ENCODE data around the gene CTDP1.
A peak's percentile ranks its signal among the peaks of the same experiment; 100 is the strongest.

The CTDP1 gene

DNA sequence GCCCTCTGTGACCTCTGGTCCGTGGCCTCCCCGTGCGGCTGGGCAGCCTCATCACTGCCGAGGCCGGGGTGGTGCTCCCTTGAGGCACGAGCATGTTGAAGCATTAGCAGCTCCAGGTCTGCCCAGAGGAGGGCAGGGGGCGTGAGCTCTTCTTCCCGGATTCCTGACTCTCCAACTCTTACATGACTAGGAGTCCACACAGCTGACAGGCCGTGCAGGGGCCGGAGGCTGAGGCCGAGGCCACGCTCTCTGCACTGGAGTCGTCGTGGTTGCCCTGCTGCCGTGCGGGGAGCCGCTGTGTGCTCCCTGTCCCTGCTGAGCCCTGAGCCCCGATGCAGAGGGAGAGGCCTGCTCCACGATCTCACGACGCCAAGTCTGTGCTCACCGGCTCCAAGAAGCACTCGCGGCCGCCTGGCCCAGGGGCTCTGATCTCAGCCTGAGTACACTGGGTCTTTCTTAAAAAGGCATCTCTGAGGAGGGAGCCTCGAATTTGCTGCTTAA, 98.7 kb downstream of the CTDP1 start:
- no peak for DNase-seq

DNA sequence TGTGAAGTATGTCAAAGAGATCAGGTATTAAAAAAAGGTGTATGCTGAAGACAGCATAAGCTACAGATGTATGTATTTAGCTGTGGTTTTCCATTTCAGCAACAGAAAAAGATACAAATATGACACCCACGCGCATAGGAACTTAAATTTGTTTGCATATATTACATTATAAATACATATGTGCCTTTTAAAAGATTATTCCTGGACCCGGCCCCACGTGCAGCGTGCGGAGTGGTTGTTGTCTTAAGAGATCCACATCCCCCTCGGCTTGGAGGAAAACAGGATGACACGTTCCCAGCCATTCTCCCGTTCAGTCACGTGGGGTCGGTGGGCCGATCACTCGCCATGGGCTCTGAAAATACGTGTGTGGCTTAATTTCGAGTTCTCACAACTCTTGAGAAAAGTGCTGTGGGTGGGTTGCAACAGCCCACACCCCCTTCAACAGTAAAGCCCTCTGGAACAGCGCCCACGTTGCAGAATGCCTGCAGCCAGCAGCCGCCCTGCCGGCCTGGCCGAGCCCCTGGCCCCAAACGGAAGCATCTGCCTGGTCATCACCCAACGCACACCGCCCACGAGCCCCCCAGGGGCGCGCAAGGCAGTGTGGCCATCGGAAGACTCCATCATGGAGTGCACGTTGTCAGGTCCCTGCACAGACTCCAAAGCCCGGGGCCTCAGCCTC, 99.6 kb downstream of the CTDP1 start:
- DNase-seq: no peak

DNA sequence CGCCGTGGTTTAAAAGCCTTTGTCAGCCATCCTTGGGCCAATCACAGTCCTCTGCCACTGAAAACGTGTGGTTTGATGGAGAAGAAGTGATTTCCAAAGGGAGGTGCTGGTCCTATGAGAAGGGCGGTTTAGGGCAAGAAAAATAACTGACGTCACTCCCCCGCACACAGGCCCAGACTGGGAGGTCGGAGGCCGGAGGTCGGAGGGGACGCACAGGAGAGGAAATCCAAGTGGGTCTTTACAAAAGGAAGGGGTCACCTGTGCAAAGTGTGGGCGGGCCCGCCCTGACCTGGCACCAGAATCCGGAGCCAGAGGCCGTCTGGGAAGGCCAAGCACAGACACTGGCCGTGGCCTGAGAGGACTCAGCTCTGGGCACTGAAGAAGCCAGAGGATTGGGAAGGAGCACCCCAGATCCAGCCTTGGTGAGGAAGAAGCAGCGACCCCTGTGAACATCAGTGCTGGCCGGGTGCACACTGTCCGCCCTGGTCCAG, 100.1 kb downstream of the CTDP1 start:
- DNase-seq: no peak

DNA sequence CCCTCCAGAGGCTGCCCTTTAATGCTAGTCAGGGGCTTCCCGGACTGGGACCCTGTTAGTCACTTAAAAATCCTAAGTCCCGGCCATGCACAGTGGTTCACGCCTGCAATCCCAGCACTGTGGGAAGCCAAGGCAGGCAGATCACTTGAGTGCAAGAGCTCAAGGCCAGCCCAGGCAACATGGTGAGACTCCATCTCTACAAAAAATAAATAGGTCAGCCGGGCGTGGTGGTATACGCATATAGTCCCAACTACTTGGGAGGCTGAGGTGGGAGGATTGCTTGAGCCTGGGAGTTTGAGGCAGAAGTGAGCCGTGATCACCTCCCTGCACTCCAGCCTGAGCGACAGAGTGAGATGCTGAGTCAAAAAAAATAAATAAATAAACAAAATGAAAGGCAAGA, 100.9 kb downstream of the CTDP1 start:
- DNase-seq: no peak

DNA sequence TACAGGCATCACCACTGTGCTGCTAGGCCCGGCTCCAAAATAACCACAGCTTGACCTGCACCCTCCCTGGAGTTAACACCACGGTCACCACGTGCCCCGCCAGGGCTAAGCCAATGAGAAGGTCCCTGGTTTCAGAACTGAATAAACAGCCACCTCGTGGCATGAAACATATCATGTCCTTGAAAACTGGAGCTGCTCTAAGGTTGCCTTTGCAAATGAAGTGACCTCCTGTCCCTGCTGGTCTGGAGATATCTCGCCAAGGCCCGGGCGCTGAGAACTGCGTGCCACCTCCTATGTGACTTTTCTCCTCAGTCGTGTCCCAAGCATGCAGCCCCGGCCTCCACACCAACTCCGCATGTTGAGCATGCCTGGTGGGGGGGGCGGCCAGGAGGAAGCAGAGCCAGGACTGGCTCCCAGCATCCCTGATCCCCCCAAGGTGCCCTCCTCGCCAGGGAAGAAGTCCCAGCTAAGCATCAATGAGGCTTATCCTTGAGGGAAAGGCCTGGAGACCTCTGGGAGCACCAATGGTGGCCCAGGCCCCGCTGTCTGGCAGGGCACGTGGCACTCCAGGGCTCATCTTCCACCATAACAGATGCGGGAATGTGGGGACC, 101.8 kb downstream of the CTDP1 start:
- no peak for DNase-seq

DNA sequence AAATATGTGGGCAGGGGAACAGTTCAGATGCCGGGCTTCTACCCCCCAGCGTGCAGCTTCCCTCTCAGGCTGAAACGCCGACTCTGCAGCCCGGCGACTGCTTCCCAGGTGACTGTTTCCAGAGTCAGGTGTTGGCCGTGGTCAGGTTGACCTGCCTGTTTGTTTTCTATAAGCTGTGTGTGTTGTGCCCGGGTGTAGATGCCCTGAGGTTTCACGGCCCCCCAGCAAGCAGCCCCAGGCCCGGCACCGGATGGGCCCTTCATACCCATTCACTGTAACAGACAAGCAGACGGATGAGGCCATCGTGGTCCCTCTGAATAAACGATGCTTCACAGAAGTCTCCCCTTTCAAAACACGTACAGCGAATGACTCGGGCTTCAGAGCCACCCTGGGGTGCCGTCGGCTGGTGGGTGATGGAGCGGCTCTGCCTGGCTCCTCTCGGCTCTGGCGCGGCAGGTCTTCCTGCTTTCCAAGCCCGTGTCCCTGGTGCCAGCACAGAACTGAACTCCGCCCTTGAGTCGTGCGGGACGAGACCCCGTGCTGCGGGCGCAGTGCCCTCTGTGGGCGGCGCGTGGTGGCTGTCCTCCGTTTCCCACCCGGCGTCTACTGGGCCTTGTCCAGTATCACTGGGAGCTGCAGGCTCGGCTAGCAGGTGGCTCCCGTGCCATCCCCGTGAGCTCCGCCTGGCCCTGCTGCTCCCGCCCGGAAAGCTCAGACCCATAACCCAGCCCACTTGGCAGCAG, 103.1 kb downstream of the CTDP1 start:
- no peak for DNase-seq

DNA sequence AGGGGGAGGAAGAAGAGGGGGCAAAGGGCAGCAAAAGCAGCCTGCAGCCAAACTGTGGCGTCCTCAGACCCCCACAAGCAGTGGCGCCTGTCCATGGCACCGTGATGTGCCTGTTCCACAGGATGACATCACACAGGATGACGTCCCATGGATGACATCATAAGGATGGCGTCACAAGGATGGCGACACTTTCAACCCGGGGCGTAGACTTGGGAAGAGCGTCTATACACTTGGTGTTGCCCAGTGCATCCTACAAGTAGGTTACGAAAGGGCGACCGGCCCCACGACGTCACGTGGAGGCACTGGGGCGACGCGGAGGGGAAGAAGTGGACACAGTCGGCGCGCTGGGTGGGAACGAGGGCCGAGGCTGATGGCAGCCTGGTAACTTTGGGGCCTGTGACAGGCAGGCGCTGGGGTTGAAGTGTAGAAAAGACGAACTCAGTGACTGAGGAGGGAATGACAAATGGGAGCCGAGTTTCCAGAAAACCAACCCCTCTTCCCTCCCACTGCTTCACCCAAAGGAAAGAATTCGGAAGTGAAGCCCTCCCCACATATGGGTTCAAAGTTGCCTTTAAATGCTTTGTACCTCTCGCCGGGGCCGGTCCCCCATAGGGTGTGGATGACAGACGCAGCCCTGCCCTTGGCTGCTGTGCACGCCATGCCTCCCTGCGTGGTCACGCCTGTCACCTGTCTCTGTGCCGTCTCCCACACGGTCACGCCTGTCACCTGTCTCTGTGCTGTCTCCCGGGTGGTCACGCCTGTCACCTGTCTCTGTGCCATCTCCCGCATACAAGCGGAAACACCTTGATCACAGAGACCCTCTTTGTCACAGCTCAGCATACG, 104.7 kb downstream of the CTDP1 start:
- no peak for DNase-seq

DNA sequence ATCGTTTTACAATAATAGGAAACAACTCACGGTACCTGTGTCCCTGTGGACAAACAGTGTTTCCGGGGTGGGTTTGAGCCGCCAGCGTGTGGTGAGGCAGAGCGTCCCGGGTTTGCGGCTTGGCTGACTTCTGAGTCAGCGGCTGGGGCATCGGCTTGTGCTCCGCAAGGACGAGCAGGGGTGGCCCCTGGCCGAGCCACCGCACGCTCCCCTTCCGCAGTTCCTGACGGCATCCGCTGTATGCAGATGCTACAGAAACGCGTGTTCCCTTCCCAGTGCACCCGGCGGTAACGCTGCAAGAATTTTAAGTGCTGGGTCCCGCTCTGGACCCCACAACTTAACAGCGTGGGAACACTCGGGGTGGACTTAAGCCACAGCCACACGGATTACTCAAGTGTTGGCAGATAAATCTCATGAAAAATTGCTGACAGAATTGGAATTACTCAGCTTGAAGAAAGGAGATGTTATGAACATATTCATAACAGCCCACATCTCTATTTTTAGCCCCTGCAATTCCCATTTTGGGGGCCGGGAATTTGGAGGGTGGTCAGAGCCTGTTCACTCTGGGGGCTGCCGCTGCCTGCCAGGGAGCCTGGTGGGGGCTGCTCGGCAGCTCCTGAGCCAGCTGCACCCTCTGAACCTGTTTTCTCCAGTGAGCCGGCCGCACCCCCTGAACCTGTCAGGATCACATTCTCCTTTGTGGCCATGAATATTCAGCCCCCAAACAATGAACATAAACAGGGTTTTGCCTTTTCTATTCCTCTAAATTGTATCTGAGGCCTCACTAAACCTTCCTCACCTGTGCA, 105.6 kb downstream of the CTDP1 start:
- no peak for DNase-seq

DNA sequence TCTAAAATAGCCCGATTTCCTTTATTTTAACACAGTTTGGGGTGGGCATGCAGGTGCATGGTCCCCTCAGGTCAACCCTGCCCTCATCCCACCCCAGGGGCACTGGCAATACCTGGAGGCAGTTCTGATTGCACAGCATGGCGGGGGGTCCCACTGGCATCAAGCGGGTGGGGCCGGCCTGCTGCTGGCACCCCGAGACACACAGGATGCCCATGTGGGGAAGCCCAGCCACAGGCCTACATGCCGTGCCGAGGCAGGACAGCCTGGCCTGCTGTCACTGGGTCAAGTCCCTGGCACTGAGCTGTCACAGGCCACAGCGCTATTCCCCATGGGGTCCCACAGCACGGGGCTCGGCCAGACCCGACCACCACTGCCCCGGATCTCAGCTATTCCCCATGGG, 106.2 kb downstream of the CTDP1 start:
- no peak for DNase-seq

DNA sequence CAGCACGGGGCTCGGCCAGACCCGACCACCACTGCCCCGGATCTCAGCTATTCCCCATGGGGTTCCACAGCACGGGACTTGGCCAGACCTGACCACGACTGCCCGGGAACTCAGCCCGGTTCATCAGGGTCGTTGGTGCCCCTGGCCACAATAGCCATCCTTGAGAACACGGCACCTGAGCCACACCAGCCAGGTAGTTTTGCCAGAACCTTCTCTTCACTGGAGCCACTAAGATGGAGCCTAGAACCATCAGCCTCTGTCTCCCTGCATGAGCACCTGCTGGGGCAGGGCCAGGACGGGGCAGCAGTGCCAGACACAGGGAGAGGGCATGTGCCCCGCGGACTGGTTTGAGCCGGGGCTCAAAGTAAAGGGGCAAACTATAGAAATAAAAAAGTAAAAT, 106.7 kb downstream of the CTDP1 start:
- DNase-seq: no peak

DNA sequence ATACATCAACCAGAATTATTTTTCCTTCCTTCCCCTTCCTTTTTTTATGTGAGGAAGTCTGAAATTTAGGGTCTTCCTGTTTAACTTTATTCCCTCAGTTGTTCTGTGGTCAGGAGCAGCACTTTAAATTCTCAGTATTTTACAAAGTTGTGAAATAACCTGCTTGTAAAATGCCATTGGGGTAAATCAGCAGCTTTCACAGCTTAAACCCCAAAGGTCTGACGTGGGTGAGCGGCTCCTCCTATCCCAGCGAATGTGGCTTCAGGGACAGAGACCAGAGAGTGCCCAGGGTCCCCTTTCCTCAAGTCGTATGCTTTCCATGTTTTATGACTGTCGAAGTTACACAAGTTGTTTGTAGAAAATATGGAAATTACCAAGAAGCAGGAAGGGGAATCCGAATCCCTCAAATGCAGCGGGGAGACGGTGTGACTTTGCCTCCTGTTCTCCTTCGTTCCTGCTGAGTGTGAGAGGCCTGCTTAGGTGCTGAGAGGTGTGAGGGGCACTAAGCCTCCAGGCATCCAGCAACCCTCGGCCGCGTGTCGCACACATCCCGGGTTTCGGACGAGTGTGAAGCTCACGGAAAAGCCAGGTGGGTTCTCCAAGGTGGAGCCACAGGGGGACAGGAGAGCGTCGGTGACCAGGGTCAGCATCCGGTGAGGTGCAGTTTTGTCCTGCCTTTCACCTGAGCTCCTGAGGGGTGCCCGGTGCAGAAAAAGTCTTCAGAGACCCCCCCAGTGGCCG, 107.4 kb downstream of the CTDP1 start:
- DNase-seq: no peak

DNA sequence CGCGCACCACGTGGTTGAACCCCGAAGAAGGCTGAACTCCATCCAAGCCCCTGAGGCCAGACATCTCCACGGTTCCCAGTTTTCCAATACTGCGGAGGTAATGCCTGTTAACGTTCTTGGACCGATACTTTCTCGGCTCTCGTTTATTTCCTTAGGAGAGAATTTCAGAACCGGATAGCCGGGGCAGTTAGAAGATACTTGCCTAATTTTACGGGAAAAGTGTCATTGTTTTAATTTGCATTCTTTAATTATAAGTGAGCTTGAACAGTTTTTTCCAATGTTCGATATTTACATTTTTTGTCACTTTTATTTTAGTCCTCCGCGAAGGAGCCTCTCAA, 107.9 kb downstream of the CTDP1 start:
- DNase-seq: no peak

DNA sequence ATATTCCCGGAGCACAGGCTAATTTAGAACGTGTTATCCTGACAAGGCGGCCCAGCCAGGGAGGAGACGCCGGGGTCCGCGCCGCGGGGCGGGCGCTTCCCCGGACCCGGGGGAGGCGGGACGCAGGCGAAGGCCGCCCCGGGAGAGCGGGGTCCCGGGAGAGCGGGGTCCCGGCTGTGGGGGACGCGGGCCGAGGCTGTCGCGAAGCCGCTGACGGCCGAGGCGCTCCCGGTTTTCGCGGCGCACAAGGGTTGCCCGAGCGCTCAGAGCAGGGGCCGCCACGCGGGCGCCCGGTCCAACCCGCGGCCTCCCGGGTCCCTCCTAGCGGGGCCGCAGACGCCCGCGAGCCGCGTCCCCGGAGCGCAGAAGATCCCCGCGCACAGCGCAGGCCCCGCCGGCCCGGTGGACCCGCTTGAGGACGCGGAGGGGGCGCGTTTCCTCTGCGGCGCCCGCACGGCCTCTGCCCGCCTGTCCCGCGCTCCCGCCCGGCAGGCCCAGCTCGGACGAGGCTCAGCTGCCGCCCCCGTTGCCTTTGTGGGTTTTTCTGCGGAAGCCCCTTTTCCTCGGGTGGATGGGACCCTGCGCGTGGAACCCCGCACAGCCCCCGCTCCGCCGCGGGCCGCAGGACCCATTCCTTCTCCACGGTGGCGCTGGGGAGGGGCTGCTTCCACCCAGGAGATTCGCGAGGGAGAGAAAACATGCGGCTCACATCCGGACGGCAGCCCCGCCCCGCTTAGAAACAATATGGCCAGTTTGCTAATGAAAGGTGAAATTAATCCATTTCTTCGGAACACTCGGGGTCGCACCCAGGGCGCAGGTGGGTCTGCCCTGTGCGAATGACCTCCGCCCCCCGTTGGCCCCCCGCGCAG, 108.5 kb downstream of the CTDP1 start:
- DNase-seq: peak in 1 of 56 donors; percentile 9

DNA sequence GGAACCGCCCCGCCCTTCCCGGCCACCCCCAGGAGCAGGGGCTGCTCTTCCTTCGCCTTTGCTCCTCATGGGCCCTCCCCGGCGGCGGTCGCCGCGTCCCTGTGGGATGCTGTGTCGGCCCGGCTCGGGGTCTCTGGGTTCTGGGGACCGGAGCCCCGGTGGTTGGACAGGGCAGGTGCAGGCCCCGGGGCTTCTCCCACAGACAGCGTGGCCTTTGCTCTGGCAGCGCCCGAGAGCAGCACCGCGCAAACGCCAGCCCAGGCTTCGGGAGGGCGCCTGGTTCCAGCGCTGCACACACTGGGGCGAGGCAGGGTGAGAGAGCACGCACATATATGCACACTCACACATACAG, 109.1 kb downstream of the CTDP1 start:
- no peak for DNase-seq

DNA sequence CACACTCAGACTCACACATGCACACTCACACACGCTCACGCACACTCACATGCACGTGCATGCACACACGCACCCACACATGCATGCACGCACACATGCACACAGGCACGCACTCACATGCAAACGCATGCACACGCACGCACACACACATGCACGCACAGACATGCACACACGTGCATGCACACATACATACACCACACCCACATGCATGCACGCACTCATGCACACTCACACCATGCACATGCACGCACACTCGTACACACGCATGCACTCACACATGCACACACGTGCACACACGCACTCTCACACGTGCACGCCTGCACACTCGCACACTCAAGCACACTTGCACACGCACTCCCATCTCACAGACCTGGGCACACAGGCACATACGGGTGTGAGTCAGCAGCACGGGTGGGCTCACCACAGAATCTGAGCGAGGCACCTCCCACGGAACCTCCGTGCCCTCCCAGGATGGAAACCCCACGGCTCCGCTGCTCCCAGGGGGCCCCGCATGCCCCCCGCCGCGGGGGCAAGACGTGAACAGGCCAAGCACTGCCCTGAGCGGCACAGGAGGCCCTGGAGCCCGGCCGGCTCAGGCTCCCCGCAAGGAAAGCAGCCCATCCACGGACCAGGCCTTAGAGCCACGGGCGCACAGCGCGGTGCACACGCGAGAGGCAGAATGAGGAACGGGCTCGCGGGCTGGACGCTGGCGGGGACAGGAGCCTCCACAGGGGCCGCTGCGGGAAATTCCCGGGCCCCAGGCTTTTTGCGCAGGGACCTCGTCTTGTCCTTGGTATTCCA, 109.7 kb downstream of the CTDP1 start:
- no peak for DNase-seq

DNA sequence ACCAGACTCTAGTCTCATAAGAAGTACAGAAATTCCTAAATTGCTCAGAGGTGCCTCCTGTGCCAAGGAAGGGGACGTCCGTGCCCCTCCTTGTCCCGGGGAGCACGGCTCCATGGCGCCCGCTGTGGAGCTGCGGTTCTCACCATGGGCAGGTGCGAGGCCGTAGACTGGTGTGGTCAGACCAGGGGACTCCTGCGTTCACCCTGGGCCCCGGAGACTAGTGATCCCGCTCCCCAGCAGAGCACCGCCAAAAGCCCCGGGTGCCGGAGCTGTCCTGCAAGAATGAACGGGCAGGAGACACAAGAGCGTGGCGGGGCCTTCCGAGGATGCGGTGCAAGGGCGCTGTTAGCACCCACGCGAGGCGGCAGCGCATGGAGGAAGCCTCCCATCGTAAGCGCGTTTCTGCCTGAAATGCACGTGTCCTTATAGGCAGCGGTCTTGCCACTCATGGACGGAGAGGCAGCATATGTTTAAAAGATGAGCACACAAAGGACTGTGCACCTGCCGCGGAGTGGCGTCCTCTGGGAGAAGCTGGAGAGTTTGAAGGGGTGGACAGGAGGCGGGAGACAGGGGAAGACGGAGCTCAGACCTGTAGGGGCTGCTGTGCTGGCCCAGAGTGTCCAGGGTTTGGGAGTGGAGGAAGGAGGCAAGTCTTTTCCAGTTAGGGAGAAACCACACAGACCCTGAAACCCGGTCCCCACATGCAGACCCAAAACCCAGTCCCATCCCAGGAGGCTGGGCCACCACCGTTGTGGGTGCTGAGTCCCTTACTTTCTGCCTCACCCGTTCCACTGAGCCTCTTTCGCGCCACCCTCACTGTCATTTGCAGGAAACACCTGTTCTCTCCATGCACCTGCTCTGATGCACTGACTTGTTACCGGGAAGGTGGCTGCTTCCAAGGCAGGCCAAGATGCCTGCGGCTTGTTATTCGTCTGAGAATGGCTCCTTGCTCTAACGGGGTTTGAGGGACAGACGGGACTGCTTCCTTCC, 110.6 kb downstream of the CTDP1 start:
- no peak for DNase-seq

All from nucleus accumbens (tissue), 56 donors.